IMR-90 (cell line): ENCODE results near the gene TLCD2.

Source experiments
- BHLHE40 ChIP-seq: fragments of 150-350 bp; IDR thresholded peaks from 2 replicates; pipeline ENCODE4 v1.6.1; 2016; ENCODE audit warnings: mild to moderate bottlenecking, low read depth, low read length
- CHD1 ChIP-seq: IDR thresholded peaks from 2 replicates; pipeline ENCODE4 v1.6.1; 2012; ENCODE audit warnings: low read depth, low read length, improper control_type of control experiment
- FOS ChIP-seq: fragments of 150-350 bp; IDR thresholded peaks from 2 replicates; pipeline ENCODE4 v1.6.1; 2016; ENCODE audit warnings: low read depth, low read length
- MAFK ChIP-seq: IDR thresholded peaks from 2 replicates; pipeline ENCODE4 v1.6.1; 2012; ENCODE audit warnings: low read depth, low read length, improper control_type of control experiment
- MXI1 ChIP-seq: IDR thresholded peaks from 2 replicates; pipeline ENCODE4 v1.6.1; 2012; ENCODE audit warnings: low read depth, mild to moderate bottlenecking, low read length, moderate library complexity, borderline replicate concordance
- POLR2A ChIP-seq: IDR thresholded peaks from 2 replicates; pipeline ENCODE4 v1.6.1; 2012; ENCODE audit warnings: mild to moderate bottlenecking, low read depth, low read length
- RCOR1 ChIP-seq: IDR thresholded peaks from 2 replicates; pipeline ENCODE4 v1.6.1; 2012; ENCODE audit warnings: mild to moderate bottlenecking, low read length, improper control_type of control experiment; ENCODE audit not compliant: insufficient replicate concordance
- SMC3 ChIP-seq: fragments of 150-350 bp; IDR thresholded peaks from 2 replicates; pipeline ENCODE4 v1.6.1; 2016; ENCODE audit warnings: low read depth, mild to moderate bottlenecking, antibody characterized with exemption, low read length, moderate library complexity
- TF ChIP-seq, protein P1 (sequence below): conservative IDR thresholded peaks from 2 replicates; pipeline ENCODE4 v1.5.1; 2012; ENCODE audit warnings: mild to moderate bottlenecking, low read depth, low read length, improper control_type of control experiment
- TF ChIP-seq, protein P2 (sequence below): fragments of 150-350 bp; IDR thresholded peaks from 2 replicates; pipeline ENCODE4 v1.6.1; 2016; ENCODE audit warnings: low read depth, mild to moderate bottlenecking, low read length, moderate library complexity, borderline replicate concordance
- TF ChIP-seq, protein P3 (sequence below): fragments of 150-350 bp; IDR thresholded peaks from 2 replicates; pipeline ENCODE4 v1.6.1; 2017; ENCODE audit warnings: mild to moderate bottlenecking, antibody characterized with exemption, low read length, low read depth

- TF ChIP-seq, protein P1, sequence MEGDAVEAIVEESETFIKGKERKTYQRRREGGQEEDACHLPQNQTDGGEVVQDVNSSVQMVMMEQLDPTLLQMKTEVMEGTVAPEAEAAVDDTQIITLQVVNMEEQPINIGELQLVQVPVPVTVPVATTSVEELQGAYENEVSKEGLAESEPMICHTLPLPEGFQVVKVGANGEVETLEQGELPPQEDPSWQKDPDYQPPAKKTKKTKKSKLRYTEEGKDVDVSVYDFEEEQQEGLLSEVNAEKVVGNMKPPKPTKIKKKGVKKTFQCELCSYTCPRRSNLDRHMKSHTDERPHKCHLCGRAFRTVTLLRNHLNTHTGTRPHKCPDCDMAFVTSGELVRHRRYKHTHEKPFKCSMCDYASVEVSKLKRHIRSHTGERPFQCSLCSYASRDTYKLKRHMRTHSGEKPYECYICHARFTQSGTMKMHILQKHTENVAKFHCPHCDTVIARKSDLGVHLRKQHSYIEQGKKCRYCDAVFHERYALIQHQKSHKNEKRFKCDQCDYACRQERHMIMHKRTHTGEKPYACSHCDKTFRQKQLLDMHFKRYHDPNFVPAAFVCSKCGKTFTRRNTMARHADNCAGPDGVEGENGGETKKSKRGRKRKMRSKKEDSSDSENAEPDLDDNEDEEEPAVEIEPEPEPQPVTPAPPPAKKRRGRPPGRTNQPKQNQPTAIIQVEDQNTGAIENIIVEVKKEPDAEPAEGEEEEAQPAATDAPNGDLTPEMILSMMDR, result no peak
- TF ChIP-seq MAFK (no peak), POLR2A (no peak), CHD1 (no peak), FOS (peak; percentile 76), SMC3 (no peak), MXI1 (peak; percentile 81; the same call in 1 of the 2 replicates), BHLHE40 (peak; percentile 77), RCOR1 (no peak)
- TF ChIP-seq, protein P2, sequence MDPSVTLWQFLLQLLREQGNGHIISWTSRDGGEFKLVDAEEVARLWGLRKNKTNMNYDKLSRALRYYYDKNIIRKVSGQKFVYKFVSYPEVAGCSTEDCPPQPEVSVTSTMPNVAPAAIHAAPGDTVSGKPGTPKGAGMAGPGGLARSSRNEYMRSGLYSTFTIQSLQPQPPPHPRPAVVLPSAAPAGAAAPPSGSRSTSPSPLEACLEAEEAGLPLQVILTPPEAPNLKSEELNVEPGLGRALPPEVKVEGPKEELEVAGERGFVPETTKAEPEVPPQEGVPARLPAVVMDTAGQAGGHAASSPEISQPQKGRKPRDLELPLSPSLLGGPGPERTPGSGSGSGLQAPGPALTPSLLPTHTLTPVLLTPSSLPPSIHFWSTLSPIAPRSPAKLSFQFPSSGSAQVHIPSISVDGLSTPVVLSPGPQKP, result no peak
- TF ChIP-seq, protein P3, sequence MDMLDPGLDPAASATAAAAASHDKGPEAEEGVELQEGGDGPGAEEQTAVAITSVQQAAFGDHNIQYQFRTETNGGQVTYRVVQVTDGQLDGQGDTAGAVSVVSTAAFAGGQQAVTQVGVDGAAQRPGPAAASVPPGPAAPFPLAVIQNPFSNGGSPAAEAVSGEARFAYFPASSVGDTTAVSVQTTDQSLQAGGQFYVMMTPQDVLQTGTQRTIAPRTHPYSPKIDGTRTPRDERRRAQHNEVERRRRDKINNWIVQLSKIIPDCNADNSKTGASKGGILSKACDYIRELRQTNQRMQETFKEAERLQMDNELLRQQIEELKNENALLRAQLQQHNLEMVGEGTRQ, result peak; percentile 99
These were observed 14.2 kb upstream of the TLCD2 start, which contains the start of gene WDR81 for GRCh38 chr17:1724351-1724868.
